Mucosa of descending colon (tissue), 3 donors: ENCODE measurements around the gene CCAR1. TPM values are rescaled to one million over a fixed set of nuclear protein-coding genes. Genes with fewer than 3 reads are reported as not detected.
"Not testable (repeated sequence)": the region's sequence is repeated elsewhere in the genome, so short reads cannot be mapped to it uniquely, and the experiment has no call there.

Experiments used
- ATAC-seq: fragments of 200-7000 bp; cut with Tn5 transposase; one replicate; pipeline ENCODE4 v1.9.1; 2020; ENCODE audit warnings: mild to moderate bottlenecking, moderate library complexity
- DNase-seq, 3 donors: peaks; one replicate each; pipeline ENCODE4 v3.0.0-alpha.2; 2020
- H3K36me3 ChIP-seq: fragments of 200-600 bp; one replicate; pipeline ENCODE4 v1.8.0; 2021; ENCODE audit warnings: low read depth, mild to moderate bottlenecking
- H3K4me1 ChIP-seq: fragments of 200-600 bp; one replicate; pipeline ENCODE4 v1.8.0; 2021; ENCODE audit warnings: low read depth, mild to moderate bottlenecking
- H3K4me3 ChIP-seq: fragments of 200-600 bp; one replicate; pipeline ENCODE4 v1.8.0; 2021; ENCODE audit warnings: mild to moderate bottlenecking
- H3K9me3 ChIP-seq: fragments of 200-600 bp; one replicate; pipeline ENCODE4 v1.8.0; 2021; ENCODE audit warnings: mild to moderate bottlenecking
- intact Hi-C, 2 donors: fragments of 100-400 bp; cut with DNase I in 1 of 2; cut with micrococcal nuclease in 1 of 2; formaldehyde crosslinking; loops; one replicate each; pipeline versions ENCODE4 v1.11.0 to v1.11.1; 2022; cut with DNase I, micrococcal nuclease
- total RNA-seq, 3 donors: library from RNA; stranded (reverse); fragmentation: NEBNext Ultra II Directional in 2 of 3; extraction: Animal tissue kit (Norgen Biotek cat#: 25700) in 2 of 3; gene quantifications; one replicate each; pipeline versions ENCODE4 v1.2.1 to v1.2.4, GENCODE V29; 2021 to 2023
- TF ChIP-seq, protein P1 (sequence below): fragments of 200-600 bp; IDR thresholded peaks from one replicate; pipeline ENCODE4 v1.8.0; 2022; ENCODE audit warnings: antibody characterized with exemption, mild to moderate bottlenecking
- donor health status: DM: no; HTN: no; CAD: no; lungs with moderate emphysema.
- donor health status: DM: no; HTN: no; CAD: no.
- donor health status: DM: no; HTN: yes; CAD: no.

CCAR1 gene
- total RNA-seq, 3 donors from 2014 or later, result 45.6 to 58.2 (median 49.1) TPM

DNA sequence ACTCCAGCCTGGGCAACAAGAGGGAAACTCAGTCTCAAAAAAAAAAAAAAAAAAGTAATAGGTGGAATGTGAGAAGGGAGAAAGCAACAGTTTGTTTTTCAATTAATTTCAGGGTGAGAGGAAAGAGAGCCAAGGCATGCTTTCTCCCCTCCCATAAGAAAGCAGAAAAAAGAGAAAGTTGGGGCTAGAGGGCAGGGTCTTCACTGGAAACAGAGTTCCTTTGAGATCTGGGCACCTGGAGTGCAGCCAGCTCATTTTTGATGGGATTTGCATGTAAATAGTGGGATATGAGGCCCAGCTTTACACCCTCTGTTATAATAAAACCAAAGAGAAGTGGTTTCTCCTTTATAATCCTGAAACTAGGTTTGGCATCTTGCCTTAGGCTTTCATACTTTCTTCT lies 92.5 kb downstream of the CCAR1 start:
- Histone ChIP-seq H3K4me3 (no peak overlapping the region), H3K36me3 (no peaks in the 10 kb centered on the region), H3K9me3 (no peaks in the 10 kb centered on the region), H3K4me1 (no peaks in the 10 kb centered on the region)
- no peak for ATAC-seq
- intact Hi-C loops, result no loop called here
- DNase-seq, result no peak
- TF ChIP-seq, protein P1, sequence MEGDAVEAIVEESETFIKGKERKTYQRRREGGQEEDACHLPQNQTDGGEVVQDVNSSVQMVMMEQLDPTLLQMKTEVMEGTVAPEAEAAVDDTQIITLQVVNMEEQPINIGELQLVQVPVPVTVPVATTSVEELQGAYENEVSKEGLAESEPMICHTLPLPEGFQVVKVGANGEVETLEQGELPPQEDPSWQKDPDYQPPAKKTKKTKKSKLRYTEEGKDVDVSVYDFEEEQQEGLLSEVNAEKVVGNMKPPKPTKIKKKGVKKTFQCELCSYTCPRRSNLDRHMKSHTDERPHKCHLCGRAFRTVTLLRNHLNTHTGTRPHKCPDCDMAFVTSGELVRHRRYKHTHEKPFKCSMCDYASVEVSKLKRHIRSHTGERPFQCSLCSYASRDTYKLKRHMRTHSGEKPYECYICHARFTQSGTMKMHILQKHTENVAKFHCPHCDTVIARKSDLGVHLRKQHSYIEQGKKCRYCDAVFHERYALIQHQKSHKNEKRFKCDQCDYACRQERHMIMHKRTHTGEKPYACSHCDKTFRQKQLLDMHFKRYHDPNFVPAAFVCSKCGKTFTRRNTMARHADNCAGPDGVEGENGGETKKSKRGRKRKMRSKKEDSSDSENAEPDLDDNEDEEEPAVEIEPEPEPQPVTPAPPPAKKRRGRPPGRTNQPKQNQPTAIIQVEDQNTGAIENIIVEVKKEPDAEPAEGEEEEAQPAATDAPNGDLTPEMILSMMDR, result no peak

DNA sequence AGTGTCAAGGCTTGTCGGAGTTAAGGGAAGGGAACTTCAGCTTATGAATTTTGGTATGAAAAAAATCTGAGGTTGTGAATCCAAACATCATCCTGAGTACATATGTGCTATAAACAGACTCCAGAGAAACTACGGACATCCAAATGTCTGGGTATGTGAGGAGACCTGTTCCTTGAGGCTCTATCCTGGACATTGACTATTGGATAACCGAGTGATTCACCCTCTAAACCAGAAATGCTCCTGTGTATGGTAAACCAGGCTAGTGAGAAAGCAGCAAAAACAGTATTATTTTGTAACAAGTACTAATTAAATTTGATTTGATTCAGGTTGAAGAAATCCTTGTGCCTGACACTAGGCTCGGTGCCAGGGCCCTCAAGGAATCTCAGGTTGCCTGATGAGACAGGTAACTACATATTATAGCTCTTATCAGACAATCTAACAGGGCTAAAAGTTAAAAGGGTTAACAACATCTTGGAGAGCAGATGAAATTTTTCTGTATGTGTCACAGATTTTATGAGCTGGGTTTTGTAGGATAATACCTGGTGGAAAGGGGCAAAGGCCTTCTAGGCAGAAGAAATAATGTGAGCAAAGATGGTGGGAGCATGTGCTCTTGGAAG lies 95.9 kb downstream of the CCAR1 start:
- no peak for DNase-seq
- Histone ChIP-seq H3K9me3 (no peaks in the 10 kb centered on the region), H3K36me3 (no peaks in the 10 kb centered on the region), H3K4me1 (no peaks in the 10 kb centered on the region), H3K4me3 (no peak overlapping the region)
- TF ChIP-seq, protein P1, result no peak
- peak; percentile 7 for ATAC-seq
- intact Hi-C loops, result no loop called here

DNA sequence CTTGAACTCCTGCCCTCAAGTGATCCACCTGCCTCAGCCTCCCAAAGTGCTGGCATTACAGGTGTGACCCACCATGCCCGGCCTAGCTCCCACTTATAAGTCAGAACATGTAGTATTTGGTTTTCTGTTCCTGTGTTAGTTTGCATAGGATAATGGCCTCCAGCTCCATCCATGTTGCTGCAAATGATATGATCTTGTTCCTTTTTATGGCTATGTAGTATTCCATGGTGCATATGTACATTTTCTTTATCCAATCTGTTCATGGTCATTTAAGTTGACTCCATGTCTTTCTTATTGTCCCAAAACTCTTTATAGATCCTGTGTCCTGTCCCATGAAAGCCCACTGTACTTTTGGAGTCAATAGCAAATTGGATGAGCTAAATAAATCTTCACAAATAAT lies 99.3 kb downstream of the CCAR1 start:
- H3K36me3 ChIP-seq, ATAC-seq, H3K9me3 ChIP-seq, intact Hi-C loops, DNase-seq, H3K4me1 ChIP-seq, H3K4me3 ChIP-seq: not testable (repeated sequence)

DNA sequence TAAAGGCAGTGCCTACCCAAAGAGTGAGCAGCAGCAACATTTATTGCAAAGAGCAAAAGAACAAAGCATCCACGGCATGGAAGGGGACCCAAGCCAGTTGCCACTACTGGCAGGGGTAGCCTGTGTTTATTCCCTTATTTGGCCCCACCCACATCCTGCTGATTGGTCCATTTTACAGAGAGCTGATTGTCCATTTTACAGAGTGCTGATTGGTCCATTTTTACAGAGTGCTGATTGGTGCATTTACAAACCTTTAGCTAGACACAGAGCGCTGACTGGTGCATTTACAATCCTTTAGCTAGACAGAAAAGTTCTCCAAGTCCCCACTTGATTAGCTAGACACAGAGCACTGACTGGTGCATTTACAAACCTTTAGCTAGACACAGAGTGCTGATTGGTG lies 101.6 kb downstream of the CCAR1 start:
- H3K4me1 ChIP-seq, ATAC-seq, H3K9me3 ChIP-seq, DNase-seq, H3K4me3 ChIP-seq, intact Hi-C loops, H3K36me3 ChIP-seq: not testable (repeated sequence)

DNA sequence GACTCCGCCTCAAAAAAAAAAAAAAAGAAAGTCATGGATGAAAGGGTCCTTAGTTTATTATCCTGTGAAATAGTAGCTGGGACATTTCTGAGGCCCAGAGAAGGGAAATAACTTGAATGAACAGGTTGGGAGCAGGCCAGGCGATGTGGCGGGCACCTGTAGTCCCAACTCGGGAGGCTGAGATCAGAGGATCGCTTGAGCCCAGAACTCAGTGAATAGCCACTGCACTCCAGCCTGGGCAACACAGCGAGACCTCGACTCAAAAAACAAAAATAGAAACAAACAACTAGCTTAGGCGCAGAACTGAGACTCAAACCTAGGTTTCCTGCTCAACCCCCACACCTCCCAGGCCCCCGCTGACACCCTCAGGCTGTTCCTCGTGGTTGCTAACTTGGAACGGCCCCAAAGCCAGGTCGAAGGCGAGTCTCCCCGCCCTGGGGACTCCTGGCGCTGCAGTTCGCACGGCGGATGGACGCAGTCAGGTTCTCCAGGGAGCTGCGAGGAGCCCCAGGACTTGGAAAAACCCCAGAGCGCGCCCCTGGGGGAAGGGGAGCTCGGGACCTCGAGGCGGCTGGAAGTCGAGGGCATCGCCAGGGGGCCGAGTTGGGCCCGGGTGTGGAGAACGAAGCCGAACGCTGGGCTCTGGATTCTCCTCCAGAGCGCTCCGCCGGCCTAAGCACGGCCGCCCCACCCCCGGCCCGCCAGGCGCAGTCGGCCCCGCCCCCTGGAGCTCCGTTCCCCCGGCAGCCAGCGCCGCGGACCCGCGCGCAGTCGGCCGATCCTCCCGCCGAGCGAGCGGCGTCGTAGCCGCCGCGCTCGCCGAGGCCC lies 105.9 kb downstream of the CCAR1 start, which contains the start of gene STOX1:
TSS of gene STOX1 (plus strand) at position 768 of the 828 bp plus-strand sequence. CDS start 93 bp downstream, outside the sequence.
- Histone ChIP-seq H3K36me3 (no peaks in the 10 kb centered on the region), H3K9me3 (no peaks in the 10 kb centered on the region), H3K4me1 (no peaks in the 10 kb centered on the region), H3K4me3 (peak within 1 kb of the TSS; percentile 17)
- TF ChIP-seq, protein P1, result no peak
- peak; percentile 93 for ATAC-seq
- DNase-seq, result peak; percentile 57 to 82 (median 67)
- intact Hi-C loops, result no loop called here

DNA sequence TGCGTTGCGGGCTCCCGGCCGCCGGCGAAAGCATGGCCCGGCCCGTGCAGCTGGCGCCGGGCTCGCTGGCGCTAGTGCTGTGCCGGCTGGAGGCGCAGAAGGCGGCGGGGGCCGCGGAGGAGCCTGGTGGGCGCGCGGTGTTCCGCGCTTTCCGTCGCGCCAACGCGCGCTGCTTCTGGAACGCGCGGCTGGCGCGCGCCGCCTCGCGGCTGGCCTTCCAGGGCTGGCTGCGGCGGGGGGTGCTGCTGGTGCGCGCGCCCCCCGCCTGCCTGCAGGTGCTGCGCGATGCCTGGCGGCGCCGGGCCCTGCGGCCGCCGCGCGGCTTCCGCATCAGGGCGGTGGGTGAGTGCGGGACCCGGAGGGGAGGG lies 106.5 kb downstream of the CCAR1 start:
- H3K4me1 ChIP-seq, H3K36me3 ChIP-seq, H3K9me3 ChIP-seq, intact Hi-C loops, DNase-seq: not testable (repeated sequence)
- ATAC-seq, result peak; percentile 60
- peak overlapping the region; percentile 17 for H3K4me3 ChIP-seq

DNA sequence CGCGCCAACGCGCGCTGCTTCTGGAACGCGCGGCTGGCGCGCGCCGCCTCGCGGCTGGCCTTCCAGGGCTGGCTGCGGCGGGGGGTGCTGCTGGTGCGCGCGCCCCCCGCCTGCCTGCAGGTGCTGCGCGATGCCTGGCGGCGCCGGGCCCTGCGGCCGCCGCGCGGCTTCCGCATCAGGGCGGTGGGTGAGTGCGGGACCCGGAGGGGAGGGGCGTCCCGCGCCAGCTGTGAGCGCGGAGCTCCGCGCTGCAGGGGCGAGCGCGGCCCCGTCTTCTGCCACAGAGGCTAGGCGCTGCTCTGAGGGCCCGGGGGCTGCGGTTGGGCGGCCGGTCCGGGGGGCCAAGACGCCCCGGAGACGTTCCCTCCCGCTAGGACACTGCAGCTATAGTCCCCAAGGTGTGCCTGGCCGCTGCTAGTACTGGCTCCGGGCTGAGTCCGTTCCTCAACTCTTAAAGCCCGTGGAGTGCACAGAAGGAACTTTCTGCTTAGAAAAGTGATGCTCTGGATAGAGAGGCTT lies 107.1 kb downstream of the CCAR1 start:
- H3K9me3 ChIP-seq, H3K4me3 ChIP-seq, intact Hi-C loops, H3K4me1 ChIP-seq, H3K36me3 ChIP-seq: not testable (repeated sequence)
- ATAC-seq (peak; percentile 61), DNase-seq (peak in 2 of 3 donors; percentile 17 to 48)
